Measurements from ENCODE around the gene SF3B5.
A peak's percentile ranks its signal among the peaks of the same experiment; 100 is the strongest.
"Not testable (repeated sequence)": the region's sequence is repeated elsewhere in the genome, so short reads cannot be mapped to it uniquely, and the experiment has no call there.

Gene SF3B5

GRCh38 chr6:144095134-144096002 is at the start of gene SF3B5:
SF3B5 (minus strand) TSS chr6:144095573; CDS start chr6:144095497, 76 bp downstream.
- peak; percentile 92 for DNase-seq (ENCODE audit: low read depth)

- DNase-seq (ENCODE audit: low read depth) = no peak
Observed at GRCh38 chr6:144144996-144145395, 49.6 kb upstream of the SF3B5 start.

DNA sequence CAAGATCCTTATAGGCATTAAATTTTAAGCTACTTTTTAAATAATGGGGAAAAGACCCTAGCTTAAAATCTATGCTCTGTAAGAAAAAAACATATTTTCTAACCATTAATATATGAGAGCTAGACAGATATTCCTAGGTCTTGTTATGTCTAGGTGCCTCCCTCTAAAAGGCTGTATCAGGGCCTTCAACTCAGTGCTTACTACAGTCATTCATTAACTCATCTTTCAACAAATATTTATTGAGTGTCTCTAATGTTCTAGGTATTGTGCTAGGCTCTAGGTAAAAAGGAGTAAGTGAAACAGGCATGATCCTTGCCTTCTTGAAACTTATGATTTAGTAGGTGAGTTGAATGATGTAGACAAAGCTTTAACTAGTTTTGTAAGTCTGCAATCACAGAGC is 48.5 kb upstream of the SF3B5 start:
- no peak for DNase-seq (ENCODE audit: low read depth)

GRCh38 chr6:144143106-144143505 is 47.7 kb upstream of the SF3B5 start:
- DNase-seq (ENCODE audit: low read depth) = no peak

DNA sequence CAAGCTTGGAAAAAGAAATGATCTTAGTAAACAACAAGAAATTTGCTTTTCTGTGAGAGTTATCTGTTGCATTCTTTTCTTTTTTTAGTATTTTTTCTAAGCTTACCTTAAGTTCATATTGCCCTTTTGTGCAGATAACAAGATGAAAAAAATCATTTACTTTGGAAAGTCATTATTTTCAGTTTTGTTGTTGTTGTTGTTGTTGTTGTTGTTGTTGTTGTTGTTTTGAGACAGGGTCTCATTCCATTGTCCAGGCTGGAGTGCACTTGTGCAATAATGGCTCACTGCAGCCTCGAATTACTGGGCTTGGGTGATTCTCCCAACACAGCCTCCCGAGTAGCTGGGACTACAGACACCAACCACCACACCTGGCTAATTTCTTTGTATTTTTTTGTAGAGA is 46.1 kb upstream of the SF3B5 start:
- no peak for DNase-seq (ENCODE audit: low read depth)

- no peak for DNase-seq (ENCODE audit: low read depth)
Observed at GRCh38 chr6:144140867-144141266, 45.5 kb upstream of the SF3B5 start.

- DNase-seq (ENCODE audit: low read depth) = no peak
Observed at GRCh38 chr6:144139817-144140216, 44.4 kb upstream of the SF3B5 start.

- DNase-seq (ENCODE audit: low read depth) = no peak
Observed at GRCh38 chr6:144138542-144138941, 43.2 kb upstream of the SF3B5 start.

- DNase-seq (ENCODE audit: low read depth) = no peak
Observed at GRCh38 chr6:144134737-144135136, 39.4 kb upstream of the SF3B5 start.

DNA sequence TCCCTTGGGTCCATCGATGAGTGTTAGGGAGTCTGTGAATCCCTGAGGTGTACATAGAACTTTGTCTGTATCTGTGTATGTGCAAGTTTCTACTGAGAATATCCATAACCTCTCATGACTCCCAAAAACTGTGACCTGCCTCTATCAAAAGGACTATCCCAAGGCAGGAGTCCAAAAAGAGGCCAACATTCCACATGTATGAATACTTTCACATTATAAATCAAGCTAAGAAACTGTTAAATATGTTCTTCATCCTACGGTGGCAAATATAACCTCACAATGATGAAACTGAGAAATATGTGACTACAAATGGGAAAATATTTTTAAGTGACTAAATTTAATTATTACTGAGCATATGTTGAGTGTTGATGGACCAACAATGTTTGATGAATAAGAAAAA is 38.8 kb upstream of the SF3B5 start:
- DNase-seq (ENCODE audit: low read depth) = no peak

DNA sequence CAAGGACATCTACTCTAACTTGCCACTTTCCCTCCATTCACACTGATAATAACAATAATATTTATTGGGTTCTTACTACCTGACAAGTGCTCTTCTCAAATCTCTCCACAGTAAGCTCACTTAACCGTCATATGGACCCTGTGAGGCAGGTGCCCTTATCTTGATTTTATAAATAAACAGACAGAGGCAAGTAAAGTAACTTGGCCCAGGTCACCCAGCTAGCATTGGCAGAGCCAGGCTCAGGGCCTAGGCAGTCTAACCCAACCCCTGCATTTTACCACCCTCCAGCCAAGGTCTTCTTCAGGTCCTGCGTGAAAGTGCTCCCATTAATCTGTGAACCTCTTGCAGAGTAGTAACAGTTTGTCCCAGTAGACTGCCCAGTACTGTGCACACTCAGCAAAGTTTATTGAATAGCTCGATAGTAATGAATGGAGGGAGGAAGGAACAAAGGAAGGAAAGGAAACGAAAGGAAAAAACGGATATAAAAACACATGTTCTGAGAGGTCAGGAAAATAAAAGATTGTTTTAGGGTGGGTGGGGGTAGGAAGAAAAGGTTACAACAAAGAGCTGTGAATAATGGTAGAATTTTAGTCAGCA is 38.0 kb upstream of the SF3B5 start:
- DNase-seq (ENCODE audit: low read depth) = no peak

DNA sequence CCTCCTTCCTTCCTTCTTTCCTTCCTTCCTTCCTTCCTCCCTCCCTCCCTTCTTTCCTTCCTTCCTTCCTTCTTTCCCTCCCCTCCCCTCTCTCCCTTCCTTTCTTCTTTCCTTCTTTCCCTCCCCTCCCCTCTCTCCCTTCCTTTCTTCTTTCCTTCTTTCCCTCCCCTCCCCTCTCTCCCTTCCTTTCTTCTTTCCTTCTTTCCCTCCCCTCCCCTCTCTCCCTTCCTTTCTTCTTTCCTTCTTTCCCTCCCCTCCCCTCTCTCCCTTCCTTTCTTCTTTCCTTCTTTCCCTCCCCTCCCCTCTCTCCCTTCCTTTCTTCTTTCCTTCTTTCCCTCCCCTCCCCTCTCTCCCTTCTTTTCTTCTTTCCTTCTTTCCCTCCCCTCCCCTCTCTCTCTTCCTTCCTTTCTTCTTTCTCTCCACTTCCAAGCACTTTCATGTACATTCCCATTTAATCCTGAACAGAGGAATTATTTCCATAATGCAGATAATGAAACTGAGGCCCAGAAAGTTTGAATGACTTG is 36.9 kb upstream of the SF3B5 start:
- DNase-seq (ENCODE audit: low read depth) = not testable (repeated sequence)

- no peak for DNase-seq (ENCODE audit: low read depth)
Observed at GRCh38 chr6:144131248-144131709, 35.9 kb upstream of the SF3B5 start.

- no peak for DNase-seq (ENCODE audit: low read depth)
Observed at GRCh38 chr6:144129469-144129868, 34.1 kb upstream of the SF3B5 start.

DNA sequence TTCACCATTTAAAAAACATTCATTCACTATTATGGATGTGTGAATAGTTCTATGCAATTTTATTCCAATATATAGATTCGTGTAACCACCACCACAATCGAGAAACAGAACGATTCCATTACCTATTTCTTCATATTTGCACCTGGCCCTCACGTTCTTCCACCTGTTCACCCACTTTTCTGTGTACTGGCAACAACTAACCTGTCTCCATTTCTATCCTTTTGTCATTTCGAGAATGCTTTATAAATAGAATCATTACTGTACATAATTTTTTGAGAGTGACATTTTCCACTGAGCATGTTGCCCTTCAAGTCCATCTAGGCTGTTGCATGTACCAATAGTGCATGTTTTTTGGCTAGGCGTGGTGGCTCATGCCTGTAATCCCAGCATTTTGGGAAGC is 31.7 kb upstream of the SF3B5 start:
- no peak for DNase-seq (ENCODE audit: low read depth)

DNA sequence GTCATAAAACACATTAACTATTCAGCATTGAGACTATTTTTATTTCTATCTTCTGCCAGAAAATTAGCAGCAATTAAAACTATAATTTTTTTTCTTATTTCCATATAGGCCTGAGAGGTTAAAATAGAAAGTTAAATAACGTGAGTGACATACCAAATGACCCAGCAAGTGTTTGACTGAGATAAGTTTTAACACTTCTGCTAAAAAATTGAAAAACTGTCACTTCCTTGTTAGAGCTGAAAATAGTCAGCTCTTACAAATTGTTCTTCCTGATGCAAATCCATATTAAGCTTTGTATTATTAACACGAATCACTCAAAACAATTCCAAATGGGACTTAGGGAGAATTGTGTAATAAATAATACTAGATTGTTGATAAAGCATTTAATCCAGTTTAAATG is 28.5 kb upstream of the SF3B5 start:
- no peak for DNase-seq (ENCODE audit: low read depth)

GRCh38 chr6:144123421-144123820 is 28.0 kb upstream of the SF3B5 start:
- no peak for DNase-seq (ENCODE audit: low read depth)

DNA sequence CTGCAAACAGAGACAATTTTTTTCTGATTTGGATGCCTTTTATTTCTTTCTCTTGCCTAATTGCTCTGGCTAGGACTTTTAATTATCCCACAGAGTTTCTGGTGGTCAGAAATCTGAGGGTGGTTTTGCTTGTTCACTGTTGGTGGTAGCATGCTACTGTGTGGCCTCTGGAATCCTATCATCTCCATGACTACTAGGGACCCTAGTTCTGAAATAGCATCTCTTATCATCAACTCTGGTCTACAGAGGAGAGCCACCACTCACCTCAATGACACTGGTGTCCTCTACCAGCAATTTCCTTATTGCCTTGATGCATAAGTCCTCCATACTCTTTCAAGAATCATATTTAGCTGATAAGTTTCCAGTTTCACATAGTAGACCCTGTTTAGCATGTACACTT is 27.5 kb upstream of the SF3B5 start:
- DNase-seq (ENCODE audit: low read depth) = no peak

DNA sequence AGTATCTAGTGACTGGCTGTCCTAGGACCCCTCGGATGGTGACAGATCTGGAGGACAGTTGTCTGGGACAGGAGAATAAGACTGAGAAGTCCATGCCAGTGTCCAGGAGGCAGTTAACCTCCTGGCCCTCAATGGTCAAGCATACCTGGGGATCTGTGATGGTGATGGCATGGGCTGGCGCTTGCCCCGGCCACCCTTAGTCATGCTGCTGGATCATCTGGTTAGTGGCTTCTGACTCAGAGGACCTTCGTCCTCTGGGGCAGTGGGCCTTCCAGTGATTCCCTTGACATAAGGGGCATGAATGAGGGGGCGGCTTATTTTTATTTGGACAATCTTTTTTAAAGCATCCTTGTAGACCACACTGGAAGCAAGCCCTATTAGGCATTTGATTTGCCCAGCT is 24.0 kb upstream of the SF3B5 start:
- DNase-seq (ENCODE audit: low read depth) = no peak

DNA sequence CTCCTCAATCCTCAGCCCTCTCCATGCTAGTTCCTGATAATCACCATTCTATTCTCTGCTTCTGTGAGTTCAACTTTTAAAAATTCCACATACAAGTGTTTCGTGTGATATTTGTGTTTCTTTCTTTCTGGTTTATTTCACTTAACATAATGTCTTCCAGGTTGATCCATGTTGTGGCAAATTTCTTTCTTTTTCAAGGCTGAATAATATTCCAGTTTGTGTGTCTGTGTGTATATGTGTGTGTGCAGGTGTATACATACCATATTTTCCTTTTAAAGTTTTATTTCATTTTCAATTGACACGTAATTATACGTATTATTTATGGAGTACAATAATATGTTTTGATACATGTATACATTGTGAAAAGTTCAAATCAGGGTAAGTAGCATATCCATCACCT is 19.8 kb upstream of the SF3B5 start:
- DNase-seq (ENCODE audit: low read depth) = no peak

- no peak for DNase-seq (ENCODE audit: low read depth)
Observed at GRCh38 chr6:144113366-144113765, 18.0 kb upstream of the SF3B5 start.

- DNase-seq (ENCODE audit: low read depth) = no peak
Observed at GRCh38 chr6:144110210-144110609, 14.8 kb upstream of the SF3B5 start.

DNA sequence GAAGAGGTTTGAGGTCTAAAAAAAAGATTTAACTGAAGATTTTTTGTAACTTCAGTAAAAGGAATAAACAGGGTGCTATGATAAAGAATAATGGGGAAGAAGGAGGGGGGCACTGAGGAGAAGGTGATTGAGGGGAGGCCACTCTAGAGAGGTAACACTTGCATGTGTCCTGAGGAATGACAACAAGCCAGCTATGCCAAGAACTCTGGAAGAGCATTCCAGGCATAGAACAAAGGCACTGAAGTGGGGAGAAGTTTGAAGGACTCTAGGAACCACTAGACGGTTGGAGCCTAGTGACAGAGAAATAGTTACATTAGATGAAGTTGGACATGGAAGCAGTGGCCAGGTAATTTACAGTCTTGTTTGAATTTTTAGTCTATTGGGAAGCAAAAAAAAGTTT is 10.8 kb upstream of the SF3B5 start:
- DNase-seq (ENCODE audit: low read depth) = no peak
